Keratinocyte (primary cell): ENCODE measurements around the gene CHODL.

Source experiments
- CTCF ChIP-seq, 3 experiments: IDR thresholded peaks in 1 of 3; conservative IDR thresholded peaks in 1 of 3; optimal IDR thresholded peaks in 1 of 3; 2 replicates in 2 of 3; 3 replicates in 1 of 3; pipeline versions ENCODE3 to v1.5.1; 2011; ENCODE audit warnings: low read length in 3 of 3, mild to moderate bottlenecking in 3 of 3, moderate library complexity in 2 of 3, control low read depth in 1 of 3, inconsistent platforms in 1 of 3; ENCODE audit not compliant: insufficient read depth in 2 of 3; ENCODE audit errors: extremely low read depth in 1 of 3
- EZH2 ChIP-seq: IDR thresholded peaks from one replicate; pipeline ENCODE4 v1.6.1; 2012; ENCODE audit warnings: inconsistent platforms, mild to moderate bottlenecking, low read length, moderate library complexity

DNA sequence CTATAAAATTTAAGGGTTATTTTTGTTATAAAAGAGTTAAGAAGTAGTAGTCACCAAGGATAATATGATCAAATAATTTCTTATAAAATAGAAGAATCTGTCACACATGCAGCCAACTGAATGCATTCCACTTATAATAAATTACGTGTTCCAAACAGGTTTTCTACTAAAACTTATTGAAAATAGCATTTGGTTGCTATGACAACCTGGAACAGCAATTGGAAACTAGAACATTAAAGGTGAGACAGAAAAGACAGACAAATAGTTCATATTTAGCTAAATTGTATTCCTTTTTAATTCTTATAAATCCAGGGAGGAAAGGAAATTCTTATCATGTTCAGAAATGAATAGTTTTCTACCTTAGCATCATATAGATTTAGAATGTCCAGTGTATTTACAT is 9.1 kb upstream of the CHODL start:
- TF ChIP-seq CTCF (optimal IDR thresholded peaks at IDR 0.05 in 1 of 3, IDR thresholded peaks at IDR 0.05 in 1 of 3, conservative IDR thresholded peaks at IDR 0.05 in 1 of 3; ENCODE audit: extremely low read depth in 1 of 3, insufficient read depth in 2 of 3, low read length in 3 of 3) (no peak), EZH2 (no peak)
